Fibroblast of villous mesenchyme (primary cell): ENCODE measurements around the gene UPB1. TPM values are rescaled to one million over a fixed set of nuclear protein-coding genes. Genes with fewer than 3 reads are reported as not detected.

Source experiments
- DNase-seq: peaks from one replicate; pipeline ENCODE4 v3.0.0-alpha.2; 2010; ENCODE audit warnings: low read depth
- H3K4me3 ChIP-seq: 2 replicates; pipeline ENCODE4 v1.5.1; 2011; ENCODE audit warnings: low read depth, mild to moderate bottlenecking, low read length
- total RNA-seq: library from RNA; depleted of rRNA; stranded (reverse); fragments of >200 nt; gene quantifications from 2 replicates; pipeline ENCODE4 v1.2.3, GENCODE V29; 2012
- TF ChIP-seq, protein P1 (sequence below): IDR thresholded peaks from 2 replicates; pipeline ENCODE4 v1.5.1; 2012; ENCODE audit warnings: low read depth, mild to moderate bottlenecking, low read length; ENCODE audit not compliant: insufficient read depth

UPB1 gene
- total RNA-seq, 1 donor = under 0.01 TPM

DNA sequence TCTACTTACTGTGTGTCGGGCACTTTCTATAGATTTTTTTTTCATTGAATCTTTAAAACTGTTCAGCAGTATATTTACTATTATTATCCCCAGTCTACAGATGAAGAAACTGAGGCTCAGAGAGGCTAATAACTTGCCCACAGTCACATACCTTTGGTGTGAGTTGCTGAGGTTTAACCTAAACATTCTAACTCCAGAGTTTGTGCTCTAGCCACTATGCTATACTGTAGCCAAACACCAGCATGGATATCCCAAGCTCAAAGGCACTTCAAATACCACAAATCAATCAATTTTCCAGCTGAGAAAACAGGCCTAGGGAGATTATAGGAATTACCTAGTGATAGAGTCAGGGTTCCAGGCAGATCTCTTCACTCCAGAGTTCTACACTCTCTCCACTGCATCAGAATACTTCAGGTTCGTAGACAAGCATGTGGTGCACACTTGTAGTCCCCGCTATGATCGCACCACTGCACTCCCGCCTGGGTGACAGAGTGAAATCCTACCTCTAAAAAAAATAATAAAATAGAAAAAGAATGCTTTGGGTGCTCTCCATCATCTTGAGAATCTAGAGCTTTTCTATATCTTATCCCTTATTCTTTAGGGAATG, 20.4 kb upstream of the UPB1 start:
- DNase-seq = peak; percentile 41
- TF ChIP-seq, protein P1, sequence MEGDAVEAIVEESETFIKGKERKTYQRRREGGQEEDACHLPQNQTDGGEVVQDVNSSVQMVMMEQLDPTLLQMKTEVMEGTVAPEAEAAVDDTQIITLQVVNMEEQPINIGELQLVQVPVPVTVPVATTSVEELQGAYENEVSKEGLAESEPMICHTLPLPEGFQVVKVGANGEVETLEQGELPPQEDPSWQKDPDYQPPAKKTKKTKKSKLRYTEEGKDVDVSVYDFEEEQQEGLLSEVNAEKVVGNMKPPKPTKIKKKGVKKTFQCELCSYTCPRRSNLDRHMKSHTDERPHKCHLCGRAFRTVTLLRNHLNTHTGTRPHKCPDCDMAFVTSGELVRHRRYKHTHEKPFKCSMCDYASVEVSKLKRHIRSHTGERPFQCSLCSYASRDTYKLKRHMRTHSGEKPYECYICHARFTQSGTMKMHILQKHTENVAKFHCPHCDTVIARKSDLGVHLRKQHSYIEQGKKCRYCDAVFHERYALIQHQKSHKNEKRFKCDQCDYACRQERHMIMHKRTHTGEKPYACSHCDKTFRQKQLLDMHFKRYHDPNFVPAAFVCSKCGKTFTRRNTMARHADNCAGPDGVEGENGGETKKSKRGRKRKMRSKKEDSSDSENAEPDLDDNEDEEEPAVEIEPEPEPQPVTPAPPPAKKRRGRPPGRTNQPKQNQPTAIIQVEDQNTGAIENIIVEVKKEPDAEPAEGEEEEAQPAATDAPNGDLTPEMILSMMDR = no peak
- H3K4me3 ChIP-seq = no peak overlapping the region

GRCh38 chr22:24481641-24482040, 13.5 kb upstream of the UPB1 start:
- H3K4me3 ChIP-seq = no peak overlapping the region
- DNase-seq = no peak
- TF ChIP-seq, protein P1 = no peak

- DNase-seq = peak; percentile 80
- TF ChIP-seq, protein P1 = no peak
- H3K4me3 ChIP-seq = no peak overlapping the region
These were observed 12.6 kb upstream of the UPB1 start for GRCh38 chr22:24482575-24482974.

DNA sequence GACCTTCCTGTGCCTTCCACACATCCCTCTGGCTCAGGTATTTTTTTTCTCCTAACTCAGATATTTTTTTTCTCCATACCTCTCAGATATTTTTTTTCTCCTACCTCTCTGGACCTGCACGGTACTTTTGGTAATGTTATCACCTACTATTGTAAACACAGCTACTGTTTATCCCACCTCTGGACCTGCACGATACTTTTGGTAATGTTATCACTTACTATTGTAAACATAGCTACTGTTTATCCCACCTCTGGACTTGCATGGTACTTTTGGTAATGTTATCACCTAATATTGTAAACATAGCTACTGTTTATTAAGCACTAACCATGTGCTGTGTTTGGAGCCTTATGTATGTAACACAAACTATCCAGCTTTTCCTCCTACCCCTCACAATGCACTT, 12.1 kb upstream of the UPB1 start:
- no peak overlapping the region for H3K4me3 ChIP-seq
- DNase-seq = no peak
- TF ChIP-seq, protein P1 = no peak

DNA sequence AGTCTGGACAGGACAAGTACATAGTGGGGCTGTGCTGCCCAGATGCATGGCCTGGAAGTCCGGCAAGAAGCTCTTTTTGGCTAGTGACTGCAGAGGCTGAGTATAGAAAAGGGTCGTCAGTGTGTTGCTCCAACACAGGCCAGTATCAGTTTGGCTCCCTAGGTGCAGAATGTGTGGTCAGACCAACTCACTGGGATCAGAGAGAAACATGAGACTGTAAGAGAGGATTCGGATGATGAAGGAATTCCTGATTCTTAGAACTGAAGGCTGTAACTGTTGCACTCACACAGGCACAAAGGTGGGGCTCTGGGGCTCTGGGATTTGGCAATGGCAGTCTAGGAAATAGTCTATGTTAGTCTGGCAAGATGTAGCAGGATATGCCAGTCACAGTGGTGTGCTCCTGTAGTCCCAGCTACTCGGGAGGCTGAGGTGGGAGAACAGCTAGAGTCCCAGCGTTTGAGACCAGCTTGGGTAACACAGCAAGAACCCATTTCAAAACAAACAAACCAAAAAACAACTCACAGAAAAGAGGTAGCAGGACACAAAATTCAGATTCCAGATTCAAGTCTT, 11.1 kb upstream of the UPB1 start:
- DNase-seq = no peak
- TF ChIP-seq, protein P1 = no peak

DNA sequence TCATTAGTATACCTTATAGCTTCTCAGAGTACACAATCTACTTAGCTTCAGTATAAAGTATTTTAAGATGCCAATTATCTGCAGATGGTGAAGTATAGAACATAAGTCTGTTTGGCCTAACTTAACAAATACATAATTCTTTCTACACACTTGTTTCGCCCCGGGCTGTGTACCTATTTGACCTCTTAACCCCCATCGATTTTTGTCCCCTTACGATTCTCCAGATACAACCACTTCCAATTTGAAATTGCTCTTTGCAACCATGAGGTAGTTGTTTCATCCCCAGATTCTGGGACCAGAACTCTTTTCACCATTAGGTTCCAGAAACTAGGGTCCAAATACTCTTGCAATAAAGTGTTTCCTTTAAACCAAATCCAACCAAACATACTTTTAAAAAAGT, 10.0 kb upstream of the UPB1 start:
- TF ChIP-seq, protein P1 = no peak
- H3K4me3 ChIP-seq = no peak overlapping the region
- no peak for DNase-seq

More for the DNA sequence above, 11.1 kb upstream of the UPB1 start:
- H3K4me3 ChIP-seq = no peak overlapping the region

DNA sequence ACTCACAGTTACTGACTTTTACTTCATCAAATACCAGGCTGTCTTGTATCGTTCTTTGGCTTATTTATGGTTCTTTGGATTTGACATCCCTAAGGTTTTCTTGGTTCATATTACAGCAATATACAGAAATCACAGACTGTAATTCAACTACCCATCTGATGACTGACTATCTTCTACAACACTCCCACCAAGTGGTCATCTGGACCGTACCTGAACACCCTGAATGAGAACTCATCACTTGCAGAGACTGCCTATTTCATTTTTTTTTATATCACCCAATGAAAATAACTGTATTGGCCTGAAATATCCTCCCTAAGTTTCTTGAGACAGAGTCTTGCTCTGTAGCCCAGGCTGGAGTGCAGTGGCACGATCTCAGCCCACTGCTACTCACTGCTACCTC, 9.5 kb upstream of the UPB1 start:
- TF ChIP-seq, protein P1 = peak; percentile 23
- DNase-seq = no peak
- no peak overlapping the region for H3K4me3 ChIP-seq
